Nephron progenitor cell (in vitro differentiated cells): ENCODE results near the gene CYSTM1.

ENCODE experiments used
- DNase-seq: peaks from one replicate; pipeline ENCODE4 v3.0.0; 2021
- H3K27ac Mint-ChIP-seq: 2 replicates; pipeline ENCODE4 v1.8.0; 2021; ENCODE audit warnings: mild to moderate bottlenecking, moderate library complexity, mixed read lengths
- H3K27me3 Mint-ChIP-seq: 2 replicates; pipeline ENCODE4 v1.8.0; 2021; ENCODE audit warnings: mild to moderate bottlenecking, low read depth, mixed read lengths; ENCODE audit not compliant: poor library complexity
- H3K36me3 Mint-ChIP-seq: 2 replicates; pipeline ENCODE4 v1.8.0; 2021; ENCODE audit warnings: low read depth, mixed read lengths
- H3K4me1 Mint-ChIP-seq: 2 replicates; pipeline ENCODE4 v1.8.0; 2021; ENCODE audit warnings: mixed read lengths
- H3K4me3 Mint-ChIP-seq: 2 replicates; pipeline ENCODE4 v1.8.0; 2021; ENCODE audit warnings: mild to moderate bottlenecking, moderate library complexity, mixed read lengths
- H3K9me3 Mint-ChIP-seq: 2 replicates; pipeline ENCODE4 v1.8.0; 2021; ENCODE audit warnings: mild to moderate bottlenecking, moderate library complexity, mixed read lengths
- TF ChIP-seq, protein P1 (sequence below): fragments of 200-600 bp; sonication (generic); IDR thresholded peaks from 2 replicates; pipeline ENCODE4 v1.5.0; 2021; ENCODE audit warnings: antibody characterized with exemption

Gene CYSTM1

GRCh38 chr5:140228364-140228837 is 53.4 kb downstream of the CYSTM1 start:
- H3K36me3 Mint-ChIP-seq: no peaks in the 10 kb centered on the region
- DNase-seq: no peak
- no peaks in the 10 kb centered on the region for H3K27me3 Mint-ChIP-seq
- H3K9me3 Mint-ChIP-seq: no peaks in the 10 kb centered on the region
- H3K4me3 Mint-ChIP-seq: no peak overlapping the region
- peaks cover 4% of the 10 kb centered on the region for H3K4me1 Mint-ChIP-seq
- TF ChIP-seq, protein P1, sequence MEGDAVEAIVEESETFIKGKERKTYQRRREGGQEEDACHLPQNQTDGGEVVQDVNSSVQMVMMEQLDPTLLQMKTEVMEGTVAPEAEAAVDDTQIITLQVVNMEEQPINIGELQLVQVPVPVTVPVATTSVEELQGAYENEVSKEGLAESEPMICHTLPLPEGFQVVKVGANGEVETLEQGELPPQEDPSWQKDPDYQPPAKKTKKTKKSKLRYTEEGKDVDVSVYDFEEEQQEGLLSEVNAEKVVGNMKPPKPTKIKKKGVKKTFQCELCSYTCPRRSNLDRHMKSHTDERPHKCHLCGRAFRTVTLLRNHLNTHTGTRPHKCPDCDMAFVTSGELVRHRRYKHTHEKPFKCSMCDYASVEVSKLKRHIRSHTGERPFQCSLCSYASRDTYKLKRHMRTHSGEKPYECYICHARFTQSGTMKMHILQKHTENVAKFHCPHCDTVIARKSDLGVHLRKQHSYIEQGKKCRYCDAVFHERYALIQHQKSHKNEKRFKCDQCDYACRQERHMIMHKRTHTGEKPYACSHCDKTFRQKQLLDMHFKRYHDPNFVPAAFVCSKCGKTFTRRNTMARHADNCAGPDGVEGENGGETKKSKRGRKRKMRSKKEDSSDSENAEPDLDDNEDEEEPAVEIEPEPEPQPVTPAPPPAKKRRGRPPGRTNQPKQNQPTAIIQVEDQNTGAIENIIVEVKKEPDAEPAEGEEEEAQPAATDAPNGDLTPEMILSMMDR: no peak
- no peak overlapping the region for H3K27ac Mint-ChIP-seq

- TF ChIP-seq, protein P1: no peak
- Mint-ChIP-seq H3K36me3 (no peaks in the 10 kb centered on the region), H3K9me3 (no peaks in the 10 kb centered on the region), H3K27me3 (peaks cover 5% of the 10 kb centered on the region), H3K4me1 (no peaks in the 10 kb centered on the region), H3K4me3 (no peak overlapping the region), H3K27ac (no peak overlapping the region)
- no peak for DNase-seq
Measured at GRCh38 chr5:140230373-140230772, 55.4 kb downstream of the CYSTM1 start.

- no peak overlapping the region for H3K4me3 Mint-ChIP-seq
- H3K27me3 Mint-ChIP-seq: peaks cover 5% of the 10 kb centered on the region
- no peaks in the 10 kb centered on the region for H3K9me3 Mint-ChIP-seq
- no peak overlapping the region for H3K27ac Mint-ChIP-seq
- TF ChIP-seq, protein P1: no peak
- no peaks in the 10 kb centered on the region for H3K4me1 Mint-ChIP-seq
- H3K36me3 Mint-ChIP-seq: no peaks in the 10 kb centered on the region
- DNase-seq: no peak
Measured at GRCh38 chr5:140232731-140233130, 57.7 kb downstream of the CYSTM1 start.

DNA sequence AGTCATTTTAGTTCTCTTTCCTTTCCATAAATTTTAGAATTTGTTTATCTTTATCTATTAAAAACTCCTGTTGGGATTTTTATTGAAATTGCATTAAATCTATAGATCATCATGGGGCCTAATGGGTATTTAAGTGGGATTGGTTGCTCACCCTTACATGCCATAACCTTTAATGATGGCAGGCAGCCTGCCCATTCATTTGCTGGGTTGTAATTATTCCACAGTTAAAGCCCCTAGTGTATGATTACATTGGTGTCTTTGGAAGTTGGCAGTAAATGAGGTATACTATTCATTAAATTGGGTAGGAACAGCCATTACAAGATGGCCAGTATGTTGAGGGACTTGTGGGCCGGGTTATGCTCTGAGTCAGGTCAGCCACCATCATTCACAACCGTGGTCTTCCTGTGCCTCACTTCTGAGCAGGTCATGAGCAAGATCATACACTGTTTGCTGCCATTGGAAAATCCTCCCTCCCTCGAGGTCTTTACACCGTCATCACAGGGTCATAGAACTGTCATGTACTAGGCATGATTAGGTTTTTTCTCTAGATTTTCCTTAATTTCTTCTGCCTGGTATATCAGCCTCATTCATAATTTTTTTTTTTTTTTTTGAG is 59.5 kb downstream of the CYSTM1 start:
- H3K9me3 Mint-ChIP-seq: no peaks in the 10 kb centered on the region
- no peak overlapping the region for H3K4me3 Mint-ChIP-seq
- no peaks in the 10 kb centered on the region for H3K4me1 Mint-ChIP-seq
- TF ChIP-seq, protein P1: no peak
- H3K36me3 Mint-ChIP-seq: no peaks in the 10 kb centered on the region
- H3K27me3 Mint-ChIP-seq: peaks cover 5% of the 10 kb centered on the region
- no peak overlapping the region for H3K27ac Mint-ChIP-seq
- DNase-seq: no peak

DNA sequence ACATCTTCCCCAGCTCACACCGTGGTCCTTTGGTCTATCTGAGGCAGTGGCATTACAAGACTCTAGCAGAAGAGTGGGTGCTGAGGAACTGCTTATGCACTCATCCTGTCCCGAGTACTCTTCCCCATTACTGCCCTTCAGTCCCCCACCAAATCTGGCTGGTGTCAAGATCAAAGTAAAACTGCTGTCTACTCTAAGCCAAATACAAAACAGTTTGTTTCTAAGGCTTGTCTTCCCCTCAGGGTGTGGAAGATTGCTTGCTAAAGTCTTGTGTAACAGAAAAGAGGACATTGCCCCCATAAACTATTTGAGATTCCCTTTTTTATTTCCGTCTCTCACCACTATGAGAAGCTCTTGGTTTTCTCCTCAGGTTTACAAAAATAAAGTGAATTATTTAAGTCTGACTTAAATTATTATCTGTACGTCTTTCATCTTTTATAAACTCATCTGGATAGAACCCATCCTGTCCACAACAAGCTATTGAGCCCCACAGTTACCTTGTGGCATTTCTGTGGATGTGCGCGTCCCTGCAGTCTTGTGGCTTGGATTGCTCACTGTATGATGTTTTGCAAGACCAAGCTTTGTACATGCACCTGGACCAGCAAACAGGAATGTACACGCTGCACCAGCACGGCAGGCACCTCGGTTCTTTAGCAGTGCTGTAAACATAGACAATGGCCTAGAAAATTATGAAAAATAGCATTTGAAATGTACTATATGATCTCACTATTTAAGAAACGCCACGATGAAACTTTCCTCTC is 61.0 kb downstream of the CYSTM1 start:
- no peak overlapping the region for H3K27ac Mint-ChIP-seq

More for the DNA sequence above, 61.0 kb downstream of the CYSTM1 start:
- Mint-ChIP-seq H3K27me3 (peaks cover 5% of the 10 kb centered on the region), H3K4me1 (peaks cover 13% of the 10 kb centered on the region), H3K9me3 (no peaks in the 10 kb centered on the region), H3K36me3 (no peaks in the 10 kb centered on the region), H3K4me3 (no peak overlapping the region)
- DNase-seq: no peak
- TF ChIP-seq, protein P1: no peak
